GM12874 (cell line): ENCODE results near the gene RSPH3.

Source experiments
- TF ChIP-seq, protein P1 (sequence below): IDR thresholded peaks from 2 replicates; pipeline ENCODE4 v1.5.1; 2011; ENCODE audit warnings: low read depth, mild to moderate bottlenecking, control low read depth, low read length, moderate library complexity; ENCODE audit not compliant: insufficient read depth

Gene RSPH3

DNA sequence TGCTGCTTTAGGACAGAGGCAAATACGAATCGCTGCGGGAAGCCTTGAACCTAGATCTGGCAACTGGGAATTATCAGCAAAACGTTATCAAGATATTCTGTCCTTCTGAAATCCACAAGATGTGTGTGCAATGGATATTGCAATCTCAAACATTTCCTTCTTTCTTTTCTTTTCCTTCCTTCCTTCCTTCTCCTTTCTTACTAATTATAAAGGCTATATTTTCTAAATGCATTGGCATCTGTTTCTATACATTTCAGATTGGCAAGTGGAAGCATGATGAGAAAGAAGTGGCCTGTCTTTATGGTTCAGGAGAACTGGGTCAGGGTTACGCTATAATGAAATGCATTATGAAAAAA is 42.8 kb upstream of the RSPH3 start:
- TF ChIP-seq, protein P1, sequence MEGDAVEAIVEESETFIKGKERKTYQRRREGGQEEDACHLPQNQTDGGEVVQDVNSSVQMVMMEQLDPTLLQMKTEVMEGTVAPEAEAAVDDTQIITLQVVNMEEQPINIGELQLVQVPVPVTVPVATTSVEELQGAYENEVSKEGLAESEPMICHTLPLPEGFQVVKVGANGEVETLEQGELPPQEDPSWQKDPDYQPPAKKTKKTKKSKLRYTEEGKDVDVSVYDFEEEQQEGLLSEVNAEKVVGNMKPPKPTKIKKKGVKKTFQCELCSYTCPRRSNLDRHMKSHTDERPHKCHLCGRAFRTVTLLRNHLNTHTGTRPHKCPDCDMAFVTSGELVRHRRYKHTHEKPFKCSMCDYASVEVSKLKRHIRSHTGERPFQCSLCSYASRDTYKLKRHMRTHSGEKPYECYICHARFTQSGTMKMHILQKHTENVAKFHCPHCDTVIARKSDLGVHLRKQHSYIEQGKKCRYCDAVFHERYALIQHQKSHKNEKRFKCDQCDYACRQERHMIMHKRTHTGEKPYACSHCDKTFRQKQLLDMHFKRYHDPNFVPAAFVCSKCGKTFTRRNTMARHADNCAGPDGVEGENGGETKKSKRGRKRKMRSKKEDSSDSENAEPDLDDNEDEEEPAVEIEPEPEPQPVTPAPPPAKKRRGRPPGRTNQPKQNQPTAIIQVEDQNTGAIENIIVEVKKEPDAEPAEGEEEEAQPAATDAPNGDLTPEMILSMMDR = no peak

DNA sequence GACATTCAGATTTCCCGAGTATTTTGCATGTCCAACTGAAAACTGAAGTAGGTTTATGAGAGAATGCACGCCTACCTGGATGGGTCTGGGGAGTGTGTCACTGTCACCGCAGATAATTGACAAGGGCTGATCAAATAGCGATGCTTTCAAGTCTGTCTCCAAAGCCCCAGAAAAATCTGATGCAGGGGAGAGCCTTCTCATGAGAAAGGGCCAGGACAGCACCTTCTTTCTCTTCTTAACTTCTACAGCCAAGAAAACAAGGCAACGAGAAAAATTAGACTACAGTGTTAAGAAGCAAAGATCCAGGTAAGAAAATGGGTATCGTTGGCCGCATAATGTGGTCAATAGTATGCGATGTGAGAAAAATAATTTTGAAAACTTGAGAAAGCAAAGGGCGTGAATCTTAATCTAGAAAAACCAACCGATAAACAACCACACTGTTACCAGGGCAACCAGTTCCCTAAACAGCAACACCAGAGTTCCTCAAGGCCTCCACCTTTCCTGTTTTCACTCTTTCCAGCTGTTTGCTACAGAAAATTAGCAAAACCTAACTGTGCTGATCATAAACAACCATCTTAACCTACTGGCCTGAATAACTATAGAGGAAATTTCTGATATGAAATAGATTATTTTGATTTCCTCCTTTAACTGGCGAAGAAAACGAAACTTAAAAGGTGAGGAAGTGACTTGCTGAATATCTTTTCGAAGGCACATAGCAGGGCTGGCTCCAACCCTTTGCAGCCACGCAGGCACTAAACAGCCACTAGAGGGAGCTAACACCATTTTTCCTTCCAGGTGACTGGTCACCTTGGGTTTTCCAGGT is 42.2 kb upstream of the RSPH3 start:
- TF ChIP-seq, protein P1 = peak; percentile 87

DNA sequence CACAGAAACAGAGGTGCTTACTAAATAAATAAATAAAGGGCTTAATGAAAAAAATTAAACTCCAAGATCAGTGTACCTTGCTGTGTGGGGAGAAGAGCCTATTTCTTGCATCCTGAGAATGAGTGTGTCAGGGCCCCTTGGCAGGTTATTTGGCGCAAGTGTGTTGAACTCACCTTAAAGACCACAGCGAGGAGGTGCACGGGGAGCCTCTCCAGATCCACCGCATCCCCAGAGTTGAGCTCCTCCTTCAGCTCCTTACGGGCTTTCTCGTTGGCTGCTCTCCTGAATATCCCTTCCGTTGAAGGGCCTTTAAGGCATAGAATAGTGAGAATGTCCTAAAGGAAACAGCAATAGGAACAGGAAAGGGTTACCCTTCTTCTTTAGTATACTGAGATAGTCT is 41.2 kb upstream of the RSPH3 start:
- TF ChIP-seq, protein P1 = no peak

DNA sequence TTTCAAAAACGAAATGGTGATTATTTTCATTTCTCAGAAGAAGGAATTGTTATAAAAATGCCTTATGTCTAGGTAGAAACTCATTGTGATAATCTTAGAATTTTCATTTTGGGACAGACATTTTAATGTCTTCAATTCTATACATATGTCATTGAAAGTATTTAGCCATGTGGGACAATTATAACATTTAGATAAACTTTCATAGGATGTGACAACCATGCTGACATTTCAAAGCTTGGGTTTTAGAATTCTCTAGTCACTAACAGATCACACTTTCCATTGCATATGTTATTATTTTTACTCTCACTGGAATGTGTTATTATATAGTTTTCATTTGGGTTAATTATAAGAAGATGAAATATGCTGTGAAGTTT is 39.9 kb upstream of the RSPH3 start:
- TF ChIP-seq, protein P1 = no peak

DNA sequence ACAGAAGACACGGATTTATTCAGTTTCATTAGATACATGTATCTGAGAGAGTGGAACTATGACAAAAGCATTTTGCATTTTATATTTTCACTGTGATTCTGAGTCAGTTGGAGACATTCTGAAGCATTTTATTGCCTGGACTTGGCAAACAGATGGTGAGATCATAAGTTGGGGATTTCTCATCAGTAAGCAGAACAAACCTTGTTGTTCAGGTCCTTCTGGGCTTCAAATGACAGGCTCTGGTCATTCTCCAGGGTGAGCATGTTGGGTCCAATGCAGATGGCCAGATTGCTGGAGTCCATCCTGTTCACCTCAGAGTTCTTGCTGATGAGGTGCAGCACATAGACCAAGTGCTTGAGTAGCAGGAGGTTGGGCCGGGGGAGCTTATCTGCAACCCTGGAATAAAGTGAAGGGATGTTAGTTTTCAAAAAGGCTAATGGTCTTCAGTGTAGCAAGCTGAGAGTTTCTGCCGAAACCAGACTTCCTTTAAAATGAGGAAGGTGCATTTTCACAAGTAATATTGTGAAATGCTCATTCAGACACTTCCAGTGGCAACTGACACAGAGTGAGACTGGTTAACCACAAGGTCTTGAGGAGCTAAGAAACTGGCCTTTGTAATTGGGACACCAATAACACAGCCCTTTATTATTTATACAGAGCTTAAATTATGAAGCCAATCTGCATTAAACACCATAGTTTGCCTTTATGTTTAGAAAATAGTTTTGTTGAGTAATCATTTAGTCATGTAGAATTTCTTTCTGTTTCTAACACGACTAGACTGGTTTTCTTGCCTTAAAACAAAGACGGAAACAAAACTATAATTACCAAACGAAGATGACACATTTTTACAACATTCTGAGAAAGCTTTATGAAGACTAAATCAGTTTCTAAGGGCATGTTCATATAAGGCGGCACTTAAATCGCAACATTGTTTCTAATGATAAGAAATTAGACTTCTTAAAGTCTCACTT is 39.2 kb upstream of the RSPH3 start:
- TF ChIP-seq, protein P1 = no peak

DNA sequence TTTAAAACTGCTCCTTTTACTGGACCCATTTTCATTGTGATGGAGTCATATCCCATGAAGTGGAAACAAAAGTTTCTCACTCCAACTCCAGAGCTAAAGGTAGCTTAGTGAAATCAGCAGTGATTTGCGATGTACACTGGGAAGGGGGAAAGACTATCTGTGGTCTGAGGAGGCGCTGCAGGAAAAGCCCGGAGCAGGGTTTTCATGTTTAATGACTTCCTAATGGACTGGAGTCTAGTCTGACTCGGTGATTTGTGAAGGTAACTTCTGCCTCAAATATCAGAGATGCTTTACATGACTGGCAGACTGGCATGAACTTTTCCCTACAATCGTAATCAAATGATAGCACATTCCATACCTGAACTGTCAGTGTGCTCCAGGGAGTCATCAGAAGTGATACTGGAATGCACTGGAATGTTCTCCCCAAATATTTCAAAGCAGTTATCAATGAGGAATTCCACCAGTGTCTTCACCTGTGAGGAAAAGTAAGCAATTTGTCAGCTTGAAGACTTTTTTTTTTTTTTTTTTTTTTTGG is 37.8 kb upstream of the RSPH3 start:
- TF ChIP-seq, protein P1 = no peak

DNA sequence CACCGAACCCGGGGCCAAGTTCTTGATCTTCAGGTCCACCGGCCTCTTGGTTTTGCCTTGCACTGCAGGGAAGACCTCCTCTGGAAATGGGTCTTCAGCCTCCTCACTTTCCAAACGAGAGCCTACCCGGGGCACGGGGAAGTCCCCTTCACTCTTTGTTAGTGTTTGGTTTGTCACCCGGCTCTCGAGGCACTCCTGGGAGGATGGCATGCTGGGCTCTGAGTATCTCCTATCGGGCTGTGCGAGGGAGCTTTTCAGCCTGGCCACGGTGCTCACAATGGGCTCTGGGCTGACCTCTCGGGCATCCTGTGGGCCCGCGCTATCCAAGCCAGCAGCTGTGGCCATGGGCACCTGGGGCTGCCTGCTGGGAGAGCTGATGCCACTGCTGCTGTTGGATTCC is 36.7 kb upstream of the RSPH3 start:
- TF ChIP-seq, protein P1 = no peak
